Measurements from ENCODE around the gene MYT1. TPM values are rescaled to one million over a fixed set of nuclear protein-coding genes. Genes with fewer than 3 reads are reported as not detected.

Gene MYT1
- total RNA-seq, 1 experiment from 2014 or later = not detected

- DNase-seq = no peak
- no peaks in the 10 kb centered on the region for H3K27me3 ChIP-seq (ENCODE audit: insufficient read depth, low read depth)
- no peaks in the 10 kb centered on the region for H3K36me3 ChIP-seq (ENCODE audit: low read depth)
- 0 out of 2 replicates have a peak, but pooled peaks cover 4% of the 10 kb centered on the region for H4K20me1 ChIP-seq (ENCODE audit: insufficient read depth)
- H3F3A ChIP-seq (ENCODE audit: insufficient read depth, low read depth) = no peaks in the 10 kb centered on the region
- TF ChIP-seq CTCF (conservative IDR thresholded peaks at IDR 0.05) (no peak), EZH2 (IDR thresholded peaks at IDR 0.05; ENCODE audit: low read depth) (no peak)
- no TSS peak for BruUV-seq (replicated peaks)
- H3K27ac ChIP-seq = no peak overlapping the region
- H3K9me3 ChIP-seq (ENCODE audit: insufficient read depth, low read depth) = no peaks in the 10 kb centered on the region
- ChIA-PET CTCF (no interaction called here), POLR2A (ENCODE audit: unreplicated experiment) (no interaction called here)
- H3K79me2 ChIP-seq (ENCODE audit: low read depth) = no peaks in the 10 kb centered on the region
- no peak overlapping the region for H3K4me2 ChIP-seq
- no peaks in the 10 kb centered on the region for H3K9me2 ChIP-seq (ENCODE audit: insufficient read depth)
- no peak overlapping the region for H3K4me3 ChIP-seq
- intact Hi-C loops (cut with micrococcal nuclease; ENCODE audit: unreplicated experiment) = no loop called here
- H3K4me1 ChIP-seq (replicated peaks; ENCODE audit: insufficient read depth) = no peaks in the 10 kb centered on the region
- H2AFZ ChIP-seq = no peak overlapping the region
Observed at GRCh38 chr20:64265201-64265600, 100.9 kb downstream of the MYT1 start.

GRCh38 chr20:64266988-64267387 lies 102.7 kb downstream of the MYT1 start:
- Histone ChIP-seq H3K9me2 (ENCODE audit: insufficient read depth) (no peaks in the 10 kb centered on the region), H3K4me3 (no peak overlapping the region), H3K36me3 (ENCODE audit: low read depth) (no peaks in the 10 kb centered on the region), H3K9me3 (ENCODE audit: insufficient read depth, low read depth) (no peaks in the 10 kb centered on the region), H3K27ac (no peak overlapping the region), H3K27me3 (ENCODE audit: insufficient read depth, low read depth) (no peaks in the 10 kb centered on the region), H3K4me2 (no peak overlapping the region), H2AFZ (no peak overlapping the region), H3F3A (ENCODE audit: insufficient read depth, low read depth) (no peaks in the 10 kb centered on the region), H3K4me1 (replicated peaks; ENCODE audit: insufficient read depth) (no peaks in the 10 kb centered on the region), H4K20me1 (ENCODE audit: insufficient read depth) (0 out of 2 replicates have a peak, but pooled peaks cover 10% of the 10 kb centered on the region), H3K79me2 (ENCODE audit: low read depth) (no peaks in the 10 kb centered on the region)
- ChIA-PET POLR2A (ENCODE audit: unreplicated experiment) (no interaction called here), CTCF (no interaction called here)
- intact Hi-C loops (cut with micrococcal nuclease; ENCODE audit: unreplicated experiment) = no loop called here
- TF ChIP-seq EZH2 (IDR thresholded peaks at IDR 0.05; ENCODE audit: low read depth) = no peak
- TF ChIP-seq CTCF (conservative IDR thresholded peaks at IDR 0.05) = no peak
- no TSS peak for BruUV-seq (replicated peaks)
- peak in 1 of 2 experiments; percentile 16 for DNase-seq

GRCh38 chr20:64268174-64268573 lies 103.9 kb downstream of the MYT1 start:
- Histone ChIP-seq H3K9me2 (ENCODE audit: insufficient read depth) (no peaks in the 10 kb centered on the region), H3K36me3 (ENCODE audit: low read depth) (no peaks in the 10 kb centered on the region), H3K27me3 (ENCODE audit: insufficient read depth, low read depth) (no peaks in the 10 kb centered on the region), H3K27ac (no peak overlapping the region), H3K4me2 (no peak overlapping the region), H3K79me2 (ENCODE audit: low read depth) (no peaks in the 10 kb centered on the region), H4K20me1 (ENCODE audit: insufficient read depth) (0 out of 2 replicates have a peak, but pooled peaks cover 13% of the 10 kb centered on the region), H3K4me3 (no peak overlapping the region), H3K9me3 (ENCODE audit: insufficient read depth, low read depth) (no peaks in the 10 kb centered on the region), H3K4me1 (replicated peaks; ENCODE audit: insufficient read depth) (no peaks in the 10 kb centered on the region), H2AFZ (no peak overlapping the region), H3F3A (ENCODE audit: insufficient read depth, low read depth) (no peaks in the 10 kb centered on the region)
- TF ChIP-seq CTCF (conservative IDR thresholded peaks at IDR 0.05) = no peak
- TF ChIP-seq EZH2 (IDR thresholded peaks at IDR 0.05; ENCODE audit: low read depth) = no peak
- ChIA-PET CTCF (no interaction called here), POLR2A (ENCODE audit: unreplicated experiment) (no interaction called here)
- intact Hi-C loops (cut with micrococcal nuclease; ENCODE audit: unreplicated experiment) = no loop called here
- DNase-seq = peak in 1 of 2 experiments; percentile 5
- BruUV-seq (replicated peaks) = no TSS peak

Data from PC-9 (cell line).